ENCODE measurements around the gene OR4D2.

GRCh38 chr17:58219789-58220183, 53.0 kb downstream of the OR4D2 start:
- no peak for TF ChIP-seq POLR2A (IDR thresholded peaks at IDR 0.05)
- TF ChIP-seq, protein P1, sequence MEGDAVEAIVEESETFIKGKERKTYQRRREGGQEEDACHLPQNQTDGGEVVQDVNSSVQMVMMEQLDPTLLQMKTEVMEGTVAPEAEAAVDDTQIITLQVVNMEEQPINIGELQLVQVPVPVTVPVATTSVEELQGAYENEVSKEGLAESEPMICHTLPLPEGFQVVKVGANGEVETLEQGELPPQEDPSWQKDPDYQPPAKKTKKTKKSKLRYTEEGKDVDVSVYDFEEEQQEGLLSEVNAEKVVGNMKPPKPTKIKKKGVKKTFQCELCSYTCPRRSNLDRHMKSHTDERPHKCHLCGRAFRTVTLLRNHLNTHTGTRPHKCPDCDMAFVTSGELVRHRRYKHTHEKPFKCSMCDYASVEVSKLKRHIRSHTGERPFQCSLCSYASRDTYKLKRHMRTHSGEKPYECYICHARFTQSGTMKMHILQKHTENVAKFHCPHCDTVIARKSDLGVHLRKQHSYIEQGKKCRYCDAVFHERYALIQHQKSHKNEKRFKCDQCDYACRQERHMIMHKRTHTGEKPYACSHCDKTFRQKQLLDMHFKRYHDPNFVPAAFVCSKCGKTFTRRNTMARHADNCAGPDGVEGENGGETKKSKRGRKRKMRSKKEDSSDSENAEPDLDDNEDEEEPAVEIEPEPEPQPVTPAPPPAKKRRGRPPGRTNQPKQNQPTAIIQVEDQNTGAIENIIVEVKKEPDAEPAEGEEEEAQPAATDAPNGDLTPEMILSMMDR (IDR thresholded peaks at IDR 0.05) = no peak
